Panc1 (cell line): Measurements from ENCODE around the gene GATAD2B. TPM values are rescaled to one million over a fixed set of nuclear protein-coding genes. Genes with fewer than 3 reads are reported as not detected.

Experiments used
- ATAC-seq: fragments of 200-7000 bp; cut with Tn5 transposase; 2 replicates; pipeline ENCODE4 v1.9.1; 2020; ENCODE audit warnings: mild to moderate bottlenecking, moderate library complexity
- BruUV-seq: library from RNA; stranded (reverse); fragments of 400-500 nt; replicated peaks from 2 replicates; lab custom pipeline; 2021; lab: Mats Ljungman, UMichigan
- CTCF ChIA-PET: fragments of 300-600 bp; sonication (Branson Sonifier 250); formaldehyde crosslinking; loops from one replicate; lab custom pipeline; 2022; ENCODE audit warnings: antibody characterized with exemption; lab: Charles Lee
- POLR2A ChIA-PET: fragments of 300-600 bp; sonication (Branson Sonifier 250); formaldehyde crosslinking; loops from one replicate; lab custom pipeline; 2022; ENCODE audit warnings: antibody characterized with exemption; lab: Charles Lee
- DNase-seq: peaks from one replicate; pipeline ENCODE4 v3.0.0-alpha.2; 2010; ENCODE audit warnings: low read depth, low spot score
- H3K27ac ChIP-seq: 2 replicates; pipeline ENCODE4 v1.5.1; 2011; ENCODE audit warnings: mild to moderate bottlenecking, low read length, inconsistent platforms
- H3K27me3 ChIP-seq: fragments of 200-500 bp; sonication (Bioruptor generic); 2 replicates; pipeline ENCODE4 v1.6.0; 2014; ENCODE audit warnings: low read length, inconsistent platforms; ENCODE audit not compliant: control insufficient read depth, insufficient read depth
- H3K36me3 ChIP-seq: fragments of 200-500 bp; sonication (Bioruptor generic); 2 replicates; pipeline ENCODE4 v1.5.1; 2014; ENCODE audit warnings: inconsistent platforms, mild to moderate bottlenecking, low read length, moderate library complexity; ENCODE audit not compliant: control insufficient read depth, insufficient read depth
- H3K4me1 ChIP-seq: 2 replicates; pipeline ENCODE4 v1.5.1; 2011; ENCODE audit warnings: inconsistent platforms, mild to moderate bottlenecking, low read length, moderate library complexity; ENCODE audit not compliant: control insufficient read depth, insufficient read depth
- H3K4me3 ChIP-seq, 2 experiments: 2 replicates each; pipeline ENCODE4 v1.5.1; 2011 to 2012; ENCODE audit warnings: low read depth in 2 of 2, low read length in 2 of 2, mild to moderate bottlenecking in 2 of 2, inconsistent platforms in 1 of 2, moderate library complexity in 1 of 2
- H3K9me3 ChIP-seq: fragments of 200-500 bp; sonication (Bioruptor generic); 2 replicates; pipeline ENCODE4 v1.5.1; 2014; ENCODE audit warnings: low read depth, mild to moderate bottlenecking, inconsistent platforms, low read length, moderate library complexity; ENCODE audit not compliant: control insufficient read depth, insufficient read depth
- CTCF ChIP-seq: fragments of 450-650 bp; IDR thresholded peaks from 2 replicates; pipeline ENCODE4 v1.5.1; 2017; ENCODE audit warnings: mild to moderate bottlenecking
- POLR2AphosphoS5 ChIP-seq: IDR thresholded peaks from 2 replicates; pipeline ENCODE4 v1.6.1; 2012; ENCODE audit warnings: mild to moderate bottlenecking, low read depth, low read length, moderate library complexity
- REST ChIP-seq, 2 experiments: IDR thresholded peaks; 2 replicates each; pipeline ENCODE4 v1.6.1; 2011 to 2012; ENCODE audit warnings: low read depth in 2 of 2, control low read depth in 1 of 2, low read length in 1 of 2, mild to moderate bottlenecking in 1 of 2, moderate library complexity in 1 of 2; ENCODE audit not compliant: insufficient read depth in 1 of 2
- SIN3A ChIP-seq: IDR thresholded peaks from 2 replicates; pipeline ENCODE4 v1.6.1; 2012; ENCODE audit warnings: low read depth, mild to moderate bottlenecking, low read length, moderate library complexity, borderline replicate concordance; ENCODE audit not compliant: insufficient read depth
- TCF7L2 ChIP-seq: IDR thresholded peaks from 2 replicates; pipeline ENCODE4 v1.6.1; 2011; ENCODE audit warnings: mild to moderate bottlenecking, low read depth, low read length, inconsistent platforms
- in situ Hi-C: cut with HindIII; loops from 2 replicates; pipeline ENCODE4 v1.10.0; 2016; ENCODE audit warnings: low sequenced_read_pairs, low pct_unique_long_range_greater_than_20kb
- intact Hi-C: fragments of 100-400 bp; cut with micrococcal nuclease; formaldehyde crosslinking; loops from one replicate; pipeline ENCODE4 v1.10.0; 2022; ENCODE audit not compliant: unreplicated experiment
- total RNA-seq: library from RNA; stranded (reverse); gene quantifications from one replicate; pipeline ENCODE4 v1.2.1, GENCODE V29; 2021; ENCODE audit not compliant: unreplicated experiment

Gene GATAD2B
- total RNA-seq, 1 experiment from 2014 or later = 47.2 TPM

DNA sequence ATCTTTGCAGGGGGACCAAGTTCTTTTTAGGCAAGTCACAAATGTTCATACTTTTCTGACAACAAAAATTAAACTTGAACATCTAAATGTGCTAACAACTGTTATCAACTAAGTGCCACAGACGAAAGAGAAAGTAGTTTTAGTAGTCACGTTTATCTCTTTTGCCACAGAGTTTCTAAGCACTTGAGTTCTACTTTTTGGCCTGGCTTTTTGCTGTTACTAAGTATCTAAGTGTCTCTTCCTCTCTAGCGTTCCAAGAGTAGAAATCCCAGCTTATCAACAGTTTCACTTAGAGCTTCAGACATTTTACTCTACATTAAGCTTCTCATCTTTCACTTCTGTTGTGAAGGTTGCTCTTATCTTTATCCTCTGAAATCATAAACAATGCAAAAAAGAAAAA lies 34.2 kb downstream of the GATAD2B start:
- H3K9me3 ChIP-seq = no peaks in the 10 kb centered on the region
- H3K4me3 ChIP-seq = no peak overlapping the region
- H3K27me3 ChIP-seq = no peaks in the 10 kb centered on the region
- H3K27ac ChIP-seq = no peak overlapping the region
- no peaks in the 10 kb centered on the region for H3K36me3 ChIP-seq
- intact Hi-C loops = no loop called here
- DNase-seq (no peak), ATAC-seq (no peak)
- TF ChIP-seq TCF7L2 (no peak), REST (IDR thresholded peaks at IDR 0.05; ENCODE audit: insufficient read depth in 1 of 2, low read depth in 2 of 2, low read length in 1 of 2) (no peak), CTCF (no peak), SIN3A (no peak), POLR2AphosphoS5 (no peak)
- in situ Hi-C loops = loop anchor here (5.0 kb wide), 1 partner anchor 74 kb away; the partner anchor contains the start of gene SLC39A1
- BruUV-seq = no TSS peak
- ChIA-PET CTCF (no interaction called here), POLR2A (no interaction called here)
- H3K4me1 ChIP-seq = 0 out of 2 replicates have a peak, but pooled peaks cover 3% of the 10 kb centered on the region

GRCh38 chr1:153886127-153886526 lies 36.6 kb downstream of the GATAD2B start:
- in situ Hi-C loops = loop anchor here (5.0 kb wide), 1 partner anchor 76 kb away; the partner anchor contains the start of gene SLC39A1
- no peak overlapping the region for H3K4me3 ChIP-seq
- no peak for DNase-seq
- no peaks in the 10 kb centered on the region for H3K36me3 ChIP-seq
- no peak for ATAC-seq
- no TSS peak for BruUV-seq
- H3K27ac ChIP-seq = no peak overlapping the region
- peaks cover 22% of the 10 kb centered on the region for H3K4me1 ChIP-seq
- ChIA-PET CTCF (no interaction called here), POLR2A (no interaction called here)
- H3K9me3 ChIP-seq = no peaks in the 10 kb centered on the region
- H3K27me3 ChIP-seq = no peaks in the 10 kb centered on the region
- no peak for TF ChIP-seq SIN3A
- no peak for TF ChIP-seq POLR2AphosphoS5
- TF ChIP-seq TCF7L2 = no peak
- TF ChIP-seq REST (IDR thresholded peaks at IDR 0.05; ENCODE audit: insufficient read depth in 1 of 2, low read depth in 2 of 2, low read length in 1 of 2) = no peak
- TF ChIP-seq CTCF = no peak
- intact Hi-C loops = no loop called here
